Measurements from ENCODE around the gene HLA-A.
A peak's percentile ranks its signal among the peaks of the same experiment; 100 is the strongest.

The HLA-A gene

GRCh38 chr6:29942275-29943052, at the start of gene HLA-A:
HLA-A (plus strand) TSS chr6:29942532; CDS start chr6:29942554, 22 bp downstream.
- TF ChIP-seq CTCF (conservative IDR thresholded peaks at IDR 0.05; ENCODE audit: low read length): no peak
- peak within 1 kb of the TSS; percentile 66 for H3K4me3 ChIP-seq (ENCODE audit: low read length)
- peak; percentile 93 for DNase-seq (ENCODE audit: low read depth)

GRCh38 chr6:29892696-29893095, 49.6 kb upstream of the HLA-A start:
- no peak for TF ChIP-seq CTCF (conservative IDR thresholded peaks at IDR 0.05; ENCODE audit: low read length)
- DNase-seq (ENCODE audit: low read depth): peak; percentile 3
- no peak overlapping the region for H3K4me3 ChIP-seq (ENCODE audit: low read length)

GRCh38 chr6:29899281-29899680, 43.1 kb upstream of the HLA-A start:
- no peak for DNase-seq (ENCODE audit: low read depth)
- H3K4me3 ChIP-seq (ENCODE audit: low read length): no peak overlapping the region
- TF ChIP-seq CTCF (conservative IDR thresholded peaks at IDR 0.05; ENCODE audit: low read length): no peak

- no peak for TF ChIP-seq CTCF (conservative IDR thresholded peaks at IDR 0.05; ENCODE audit: low read length)
- no peak overlapping the region for H3K4me3 ChIP-seq (ENCODE audit: low read length)
- DNase-seq (ENCODE audit: low read depth): no peak
Observed at GRCh38 chr6:29905286-29905685, 37.0 kb upstream of the HLA-A start.

- H3K4me3 ChIP-seq (ENCODE audit: low read length): no peak overlapping the region
- TF ChIP-seq CTCF (conservative IDR thresholded peaks at IDR 0.05; ENCODE audit: low read length): no peak
- no peak for DNase-seq (ENCODE audit: low read depth)
Observed at GRCh38 chr6:29907637-29908340, 34.5 kb upstream of the HLA-A start.

GRCh38 chr6:29908341-29908662, 34.0 kb upstream of the HLA-A start:
- no peak for TF ChIP-seq CTCF (conservative IDR thresholded peaks at IDR 0.05; ENCODE audit: low read length)
- DNase-seq (ENCODE audit: low read depth): no peak
- no peak overlapping the region for H3K4me3 ChIP-seq (ENCODE audit: low read length)

GRCh38 chr6:29908710-29909109, 33.6 kb upstream of the HLA-A start:
- TF ChIP-seq CTCF (conservative IDR thresholded peaks at IDR 0.05; ENCODE audit: low read length): no peak
- DNase-seq (ENCODE audit: low read depth): no peak
- H3K4me3 ChIP-seq (ENCODE audit: low read length): no peak overlapping the region

Data from AG10803 (cell line).